GM10266 (cell line): ENCODE data around the gene INSIG2.

Experiments used
- DNase-seq: peaks from one replicate; pipeline ENCODE4 v3.0.0; 2012; ENCODE audit errors: extremely low spot score
- TF ChIP-seq, protein P1 (sequence below): IDR thresholded peaks from 2 replicates; pipeline ENCODE4 v1.5.1; 2012; ENCODE audit warnings: mild to moderate bottlenecking, low read depth; ENCODE audit not compliant: control insufficient read depth, insufficient read depth; ENCODE audit errors: missing control alignments

INSIG2 gene

DNA sequence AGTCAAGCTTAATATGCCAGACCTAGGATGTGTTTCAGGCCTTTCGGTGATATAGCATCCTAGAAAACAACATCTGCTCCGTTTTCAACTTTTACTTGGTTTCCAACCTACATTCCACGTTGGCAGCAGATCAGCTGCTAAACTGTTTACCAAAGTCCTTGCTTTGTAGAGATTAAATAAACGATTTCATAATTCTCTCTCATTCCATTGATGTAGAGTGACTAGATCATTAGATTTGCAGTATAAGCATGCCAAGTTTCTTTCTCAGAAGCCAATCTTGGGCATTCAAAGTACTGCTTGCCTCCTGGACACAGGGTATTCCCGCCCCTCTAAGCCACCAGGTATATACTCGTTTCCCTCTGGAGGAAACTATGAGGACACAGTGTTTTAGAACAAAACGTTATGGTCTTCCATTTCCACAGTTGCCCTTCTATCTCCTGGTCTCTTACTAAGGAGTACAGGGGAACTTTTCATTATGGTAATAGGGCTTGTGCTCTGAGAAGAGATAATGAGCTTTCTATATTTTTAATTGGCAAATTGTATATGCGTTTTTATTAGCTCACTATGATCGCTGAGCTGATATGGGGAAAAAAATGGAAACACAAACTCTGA lies 10.5 kb upstream of the INSIG2 start:
- TF ChIP-seq, protein P1, sequence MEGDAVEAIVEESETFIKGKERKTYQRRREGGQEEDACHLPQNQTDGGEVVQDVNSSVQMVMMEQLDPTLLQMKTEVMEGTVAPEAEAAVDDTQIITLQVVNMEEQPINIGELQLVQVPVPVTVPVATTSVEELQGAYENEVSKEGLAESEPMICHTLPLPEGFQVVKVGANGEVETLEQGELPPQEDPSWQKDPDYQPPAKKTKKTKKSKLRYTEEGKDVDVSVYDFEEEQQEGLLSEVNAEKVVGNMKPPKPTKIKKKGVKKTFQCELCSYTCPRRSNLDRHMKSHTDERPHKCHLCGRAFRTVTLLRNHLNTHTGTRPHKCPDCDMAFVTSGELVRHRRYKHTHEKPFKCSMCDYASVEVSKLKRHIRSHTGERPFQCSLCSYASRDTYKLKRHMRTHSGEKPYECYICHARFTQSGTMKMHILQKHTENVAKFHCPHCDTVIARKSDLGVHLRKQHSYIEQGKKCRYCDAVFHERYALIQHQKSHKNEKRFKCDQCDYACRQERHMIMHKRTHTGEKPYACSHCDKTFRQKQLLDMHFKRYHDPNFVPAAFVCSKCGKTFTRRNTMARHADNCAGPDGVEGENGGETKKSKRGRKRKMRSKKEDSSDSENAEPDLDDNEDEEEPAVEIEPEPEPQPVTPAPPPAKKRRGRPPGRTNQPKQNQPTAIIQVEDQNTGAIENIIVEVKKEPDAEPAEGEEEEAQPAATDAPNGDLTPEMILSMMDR, result no peak
- no peak for DNase-seq

- TF ChIP-seq, protein P1, result no peak
- DNase-seq, result no peak
Measured at GRCh38 chr2:118078734-118079133, 9.5 kb upstream of the INSIG2 start.

GRCh38 chr2:118084491-118085089 lies 3.7 kb upstream of the INSIG2 start:
- TF ChIP-seq, protein P1, result no peak
- no peak for DNase-seq

DNA sequence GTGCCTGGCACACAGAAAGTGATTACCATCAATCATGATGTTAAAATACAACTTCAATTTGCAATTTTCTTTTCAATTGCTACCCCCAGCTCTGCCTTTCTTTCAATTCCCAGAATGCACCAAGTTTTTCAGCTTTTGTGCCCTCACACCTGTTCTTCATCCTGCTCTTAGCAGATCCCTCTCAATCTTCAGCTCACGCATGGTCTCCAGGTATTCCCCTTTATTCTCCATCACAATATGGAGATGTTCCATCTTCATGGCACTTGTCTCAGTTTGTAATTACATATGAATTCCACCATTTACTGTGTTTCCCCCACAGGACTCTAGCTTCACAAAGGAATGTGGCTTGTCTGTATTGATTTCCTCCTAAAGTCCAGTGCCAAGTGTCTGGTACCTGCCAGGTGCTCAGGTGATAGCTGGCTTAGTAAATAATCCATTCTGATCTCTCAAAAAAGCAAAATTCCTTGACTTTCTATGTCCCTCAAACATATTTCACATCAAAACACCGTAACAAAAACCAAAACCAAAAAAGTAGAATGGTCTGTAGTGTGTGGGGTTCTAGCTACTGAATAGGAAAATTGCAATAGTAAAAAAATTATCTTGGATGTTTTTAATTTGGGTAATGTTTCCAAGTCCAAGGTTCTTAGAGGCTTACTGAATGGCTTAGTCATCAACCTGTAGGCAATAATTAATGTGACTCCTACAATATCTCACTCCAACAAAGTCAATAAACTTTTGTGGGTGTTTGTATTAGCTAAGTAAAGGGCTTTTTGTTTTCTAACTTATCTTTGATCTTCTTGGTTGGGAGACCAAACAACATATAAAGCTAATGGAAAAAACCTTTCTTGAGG lies 2.9 kb upstream of the INSIG2 start:
- DNase-seq, result no peak
- TF ChIP-seq, protein P1, result no peak

DNA sequence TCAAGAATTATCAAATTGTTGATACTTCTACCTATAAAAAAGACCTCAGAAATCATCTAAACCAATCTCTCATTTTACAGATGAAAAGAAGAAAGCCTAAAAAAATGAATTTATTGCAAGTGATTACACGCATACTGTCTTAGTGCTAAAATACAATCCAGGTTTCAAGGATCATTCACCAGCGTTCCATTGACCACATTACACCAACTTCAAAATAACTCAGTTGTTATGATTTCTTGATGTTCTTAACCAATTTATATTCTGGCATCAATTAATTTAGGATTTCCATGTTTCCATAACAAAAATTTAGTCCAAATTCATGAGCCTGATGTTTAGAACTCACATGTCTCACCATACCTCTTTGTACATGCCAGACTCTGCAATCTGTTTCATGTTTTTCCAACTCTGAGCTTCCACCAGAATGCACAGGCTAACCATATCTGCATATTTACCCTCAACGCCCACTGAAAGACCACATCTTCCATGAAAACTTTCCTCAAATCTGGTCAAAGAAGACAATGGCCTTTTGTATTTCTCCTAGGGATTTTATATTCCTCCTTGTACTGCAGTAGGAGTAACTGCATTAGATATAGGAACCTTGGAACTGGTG lies 2.1 kb upstream of the INSIG2 start:
- TF ChIP-seq, protein P1, result no peak
- DNase-seq, result no peak

DNA sequence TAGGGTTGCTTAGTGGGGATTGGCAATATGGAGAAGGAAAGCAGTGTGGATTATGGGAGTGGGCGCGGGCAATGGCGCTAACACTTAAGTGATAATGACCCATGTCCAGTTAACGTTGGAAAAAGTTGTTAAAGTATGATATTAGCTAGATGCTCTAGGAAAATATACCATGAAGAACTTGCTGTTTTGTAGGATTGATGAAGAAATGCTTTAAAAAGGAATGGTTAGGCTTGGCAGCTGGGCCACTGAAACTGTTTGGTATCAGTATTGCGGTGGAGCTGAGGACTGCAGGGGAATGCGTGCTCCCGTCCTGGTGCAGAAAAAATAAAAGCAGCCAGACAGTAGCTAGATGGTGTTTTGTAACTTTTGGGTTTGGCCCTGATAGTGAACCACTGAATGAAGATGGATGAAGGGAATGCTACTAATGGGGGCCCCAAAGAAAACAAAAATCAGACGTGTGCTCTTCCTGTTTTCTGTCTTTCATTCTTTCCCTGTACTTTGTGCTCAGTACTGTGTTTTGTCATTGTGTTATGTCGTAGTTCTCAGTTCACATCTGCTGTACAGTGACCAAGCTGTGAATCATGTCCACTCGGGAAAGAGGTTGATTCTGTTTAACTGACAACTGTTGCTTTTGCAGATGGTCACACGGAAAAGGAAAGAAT lies 999 bp downstream of the INSIG2 start:
- peak; percentile 8 for DNase-seq
- TF ChIP-seq, protein P1, result no peak
